Endodermal cell (in vitro differentiated cells): ENCODE results near the gene SPATA21. TPM values are rescaled to one million over a fixed set of nuclear protein-coding genes. Genes with fewer than 3 reads are reported as not detected.

Experiments used
- DNase-seq: peaks from one replicate; pipeline ENCODE4 v3.0.0-alpha.2; 2017
- H3K27ac ChIP-seq: 2 replicates; pipeline ENCODE4 v1.5.1; 2013; ENCODE audit warnings: mild to moderate bottlenecking, low read depth, low read length, moderate library complexity
- H3K27me3 ChIP-seq: 2 replicates; pipeline ENCODE4 v1.6.1; 2013; ENCODE audit warnings: mild to moderate bottlenecking, low read length, moderate library complexity; ENCODE audit not compliant: insufficient read depth, control insufficient read depth, poor library complexity, severe bottlenecking
- H3K36me3 ChIP-seq: 2 replicates; pipeline ENCODE4 v1.7.0; 2013; ENCODE audit warnings: mild to moderate bottlenecking, low read length, moderate library complexity; ENCODE audit not compliant: control insufficient read depth, insufficient read depth
- H3K4me1 ChIP-seq: one replicate; pipeline ENCODE4 v1.7.0; 2013; ENCODE audit warnings: low read length; ENCODE audit not compliant: control insufficient read depth, insufficient read depth
- H3K4me3 ChIP-seq: 2 replicates; pipeline ENCODE4 v1.5.1; 2013; ENCODE audit warnings: mild to moderate bottlenecking, low read length, moderate library complexity
- H3K9ac ChIP-seq: 2 replicates; pipeline ENCODE4 v1.6.1; 2013; ENCODE audit warnings: mild to moderate bottlenecking, low read length, moderate library complexity; ENCODE audit not compliant: poor library complexity, severe bottlenecking; ENCODE audit errors: extremely low read depth
- H3K9me3 ChIP-seq: 2 replicates; pipeline ENCODE4 v1.6.1; 2013; ENCODE audit warnings: mild to moderate bottlenecking, low read length, moderate library complexity; ENCODE audit not compliant: control insufficient read depth
- H3K27ac Mint-ChIP-seq: 2 replicates; pipeline ENCODE4 v1.8.0; 2020; ENCODE audit warnings: mixed read lengths
- H3K27me3 Mint-ChIP-seq: 2 replicates; pipeline ENCODE4 v1.8.0; 2021; ENCODE audit warnings: mild to moderate bottlenecking, mixed read lengths; ENCODE audit not compliant: insufficient read depth
- H3K36me3 Mint-ChIP-seq: 2 replicates; pipeline ENCODE4 v1.8.0; 2020; ENCODE audit warnings: low read depth, mixed read lengths
- H3K4me1 Mint-ChIP-seq: 2 replicates; pipeline ENCODE4 v1.8.0; 2020; ENCODE audit warnings: mixed read lengths
- H3K4me3 Mint-ChIP-seq: 2 replicates; pipeline ENCODE4 v1.8.0; 2020; ENCODE audit warnings: mild to moderate bottlenecking, moderate library complexity, mixed read lengths
- H3K9me3 Mint-ChIP-seq: 2 replicates; pipeline ENCODE4 v1.8.0; 2020; ENCODE audit warnings: mild to moderate bottlenecking, mixed read lengths
- WGBS, 2 experiments: methylation state at CpG; one replicate each; pipeline versions ENCODE4 v1.1.5 to v1.1.7; 2013; ENCODE audit warnings: missing lambda C conversion rate in 2 of 2, mixed read lengths in 1 of 2; ENCODE audit not compliant: insufficient coverage in 1 of 2, insufficient read length in 1 of 2; 5-methylcytosine and 5-hydroxymethylcytosine counted together
- total RNA-seq, 2 donors: library from RNA; stranded (reverse); fragmentation: NEBNext Ultra II Directional in 1 of 2; extraction: Animal tissue kit (Norgen Biotek cat#: 25700) in 1 of 2; gene quantifications; 2 replicates in 1 of 2; 3 replicates in 1 of 2; pipeline ENCODE4 v1.2.1, GENCODE V29; 2021
- TF ChIP-seq, protein P1 (sequence below): fragments of 200-600 bp; sonication (generic); conservative IDR thresholded peaks from 2 replicates; pipeline ENCODE4 v1.5.0; 2021; ENCODE audit warnings: antibody characterized with exemption, mild to moderate bottlenecking

The SPATA21 gene
- total RNA-seq, 2 donors from 2014 or later: not detected

DNA sequence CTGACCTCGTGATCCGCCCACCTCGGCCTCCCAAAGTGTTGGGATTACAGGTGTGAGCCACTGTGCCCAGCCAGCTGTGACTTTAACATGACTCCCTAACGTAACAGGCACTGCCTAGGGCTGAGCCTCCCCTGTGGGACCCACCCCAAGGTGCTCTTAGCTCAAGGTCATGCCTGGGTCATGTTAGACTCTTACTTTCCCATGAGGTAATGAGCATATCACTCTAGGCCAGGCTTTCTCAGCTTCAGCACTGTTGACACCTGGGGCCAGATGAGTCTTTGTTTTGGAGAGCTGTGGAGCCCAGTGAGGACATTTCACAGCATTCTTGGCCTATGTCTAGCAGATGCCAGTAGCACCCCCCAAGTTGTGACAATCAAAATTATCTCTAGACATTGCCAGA lies 7.8 kb upstream of the SPATA21 start:
- 93 to 94% methylated on average over 4 of the region's 4 CpGs for WGBS, 2 experiments
- Histone ChIP-seq H3K9me3 (no peaks in the 10 kb centered on the region), H3K27me3 (no peaks in the 10 kb centered on the region), H3K9ac (no peak overlapping the region), H3K27ac (no peak overlapping the region), H3K4me1 (no peaks in the 10 kb centered on the region), H3K4me3 (no peak overlapping the region), H3K36me3 (peaks cover 57% of the 10 kb centered on the region)
- Mint-ChIP-seq H3K9me3 (no peaks in the 10 kb centered on the region), H3K27me3 (no peaks in the 10 kb centered on the region), H3K4me3 (no peak overlapping the region), H3K36me3 (peaks cover 55% of the 10 kb centered on the region), H3K27ac (no peak overlapping the region), H3K4me1 (peaks cover 10% of the 10 kb centered on the region)
- no peak for DNase-seq
- TF ChIP-seq, protein P1, sequence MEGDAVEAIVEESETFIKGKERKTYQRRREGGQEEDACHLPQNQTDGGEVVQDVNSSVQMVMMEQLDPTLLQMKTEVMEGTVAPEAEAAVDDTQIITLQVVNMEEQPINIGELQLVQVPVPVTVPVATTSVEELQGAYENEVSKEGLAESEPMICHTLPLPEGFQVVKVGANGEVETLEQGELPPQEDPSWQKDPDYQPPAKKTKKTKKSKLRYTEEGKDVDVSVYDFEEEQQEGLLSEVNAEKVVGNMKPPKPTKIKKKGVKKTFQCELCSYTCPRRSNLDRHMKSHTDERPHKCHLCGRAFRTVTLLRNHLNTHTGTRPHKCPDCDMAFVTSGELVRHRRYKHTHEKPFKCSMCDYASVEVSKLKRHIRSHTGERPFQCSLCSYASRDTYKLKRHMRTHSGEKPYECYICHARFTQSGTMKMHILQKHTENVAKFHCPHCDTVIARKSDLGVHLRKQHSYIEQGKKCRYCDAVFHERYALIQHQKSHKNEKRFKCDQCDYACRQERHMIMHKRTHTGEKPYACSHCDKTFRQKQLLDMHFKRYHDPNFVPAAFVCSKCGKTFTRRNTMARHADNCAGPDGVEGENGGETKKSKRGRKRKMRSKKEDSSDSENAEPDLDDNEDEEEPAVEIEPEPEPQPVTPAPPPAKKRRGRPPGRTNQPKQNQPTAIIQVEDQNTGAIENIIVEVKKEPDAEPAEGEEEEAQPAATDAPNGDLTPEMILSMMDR: no peak

DNA sequence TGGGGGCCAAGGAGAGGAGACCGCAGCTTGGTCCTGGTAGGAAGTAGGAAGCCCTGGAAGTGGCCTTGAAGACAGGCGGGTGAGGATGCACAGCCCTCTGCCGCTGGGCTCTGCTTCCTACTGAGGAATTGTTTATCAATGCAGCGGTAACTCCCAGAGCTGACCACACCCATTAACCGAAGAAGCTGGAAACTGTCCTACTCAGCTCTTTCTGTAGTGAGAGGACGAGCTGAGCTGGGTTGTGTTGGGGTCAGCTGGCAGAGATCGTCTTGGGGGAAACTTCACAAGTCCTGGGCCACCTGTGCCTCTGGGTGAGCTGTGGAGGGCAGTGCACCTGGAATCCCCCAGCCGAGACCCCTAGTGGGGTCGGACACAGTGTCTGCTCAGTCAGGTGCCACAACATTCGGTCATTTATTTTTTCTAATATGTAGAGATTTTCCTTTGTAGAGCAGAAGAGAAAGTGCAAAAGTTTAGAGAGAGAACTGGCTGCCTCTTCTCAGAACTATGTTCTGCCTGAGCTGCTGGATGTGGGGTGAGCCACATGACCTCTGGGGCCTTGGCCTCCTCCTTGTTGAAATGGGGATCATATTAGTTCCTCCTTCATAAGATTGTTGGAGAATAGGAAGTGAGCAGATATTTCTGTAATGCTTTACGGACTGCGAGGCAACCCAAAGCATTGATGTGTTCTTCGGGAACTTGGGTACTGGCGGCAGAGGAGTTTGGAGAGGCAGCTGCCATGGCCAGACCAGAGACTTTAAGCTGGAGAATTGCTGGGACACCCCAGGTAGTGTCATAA lies 6.9 kb upstream of the SPATA21 start:
- TF ChIP-seq, protein P1: no peak
- Mint-ChIP-seq H3K27ac (no peak overlapping the region), H3K27me3 (no peaks in the 10 kb centered on the region), H3K4me1 (peaks cover 10% of the 10 kb centered on the region), H3K9me3 (no peaks in the 10 kb centered on the region), H3K36me3 (peaks cover 46% of the 10 kb centered on the region), H3K4me3 (no peak overlapping the region)
- no peak for DNase-seq
- H3K9me3 ChIP-seq: no peaks in the 10 kb centered on the region
- no peaks in the 10 kb centered on the region for H3K27me3 ChIP-seq
- H3K4me1 ChIP-seq: no peaks in the 10 kb centered on the region
- H3K36me3 ChIP-seq: peaks cover 49% of the 10 kb centered on the region
- H3K4me3 ChIP-seq: no peak overlapping the region
- H3K27ac ChIP-seq: no peak overlapping the region
- no peak overlapping the region for H3K9ac ChIP-seq
- WGBS, 2 experiments: 97 to 99% methylated on average over 11 to 14 of the region's 14 CpGs

DNA sequence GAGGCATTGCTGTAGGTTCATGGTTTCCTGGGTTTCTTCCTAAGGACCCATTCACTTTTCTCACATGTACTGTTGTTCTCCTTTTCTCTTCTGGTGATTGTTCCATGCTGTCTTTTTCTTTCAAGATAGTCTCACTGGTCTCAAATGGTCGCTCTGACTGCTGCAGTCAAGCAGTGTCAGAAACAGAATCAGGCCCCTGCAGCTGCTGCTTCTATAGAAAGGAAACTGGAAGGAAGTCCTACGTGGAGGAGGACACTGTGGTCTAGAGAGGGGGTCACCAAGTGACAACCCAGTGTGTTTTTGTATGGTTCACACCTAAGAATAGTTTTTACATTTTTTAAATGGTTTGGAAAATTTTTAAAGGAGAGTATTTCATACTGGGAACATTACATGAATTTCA lies 5.7 kb upstream of the SPATA21 start:
- Histone ChIP-seq H3K27me3 (no peaks in the 10 kb centered on the region), H3K9ac (no peak overlapping the region), H3K4me3 (no peak overlapping the region), H3K4me1 (no peaks in the 10 kb centered on the region), H3K27ac (no peak overlapping the region), H3K36me3 (peaks cover 40% of the 10 kb centered on the region), H3K9me3 (no peaks in the 10 kb centered on the region)
- TF ChIP-seq, protein P1: no peak
- Mint-ChIP-seq H3K4me1 (peaks cover 10% of the 10 kb centered on the region), H3K27ac (no peak overlapping the region), H3K9me3 (no peaks in the 10 kb centered on the region), H3K27me3 (peaks cover 3% of the 10 kb centered on the region), H3K36me3 (peaks cover 34% of the 10 kb centered on the region), H3K4me3 (no peak overlapping the region)
- WGBS, 2 experiments: 90 to 100% methylated on average over 2 of the region's 2 CpGs
- no peak for DNase-seq
